ENCODE measurements around the gene EBF3. TPM values are rescaled to one million over a fixed set of nuclear protein-coding genes. Genes with fewer than 3 reads are reported as not detected.

Gene EBF3
- total RNA-seq, 1 experiment from 2014 or later, result 0.64 TPM

DNA sequence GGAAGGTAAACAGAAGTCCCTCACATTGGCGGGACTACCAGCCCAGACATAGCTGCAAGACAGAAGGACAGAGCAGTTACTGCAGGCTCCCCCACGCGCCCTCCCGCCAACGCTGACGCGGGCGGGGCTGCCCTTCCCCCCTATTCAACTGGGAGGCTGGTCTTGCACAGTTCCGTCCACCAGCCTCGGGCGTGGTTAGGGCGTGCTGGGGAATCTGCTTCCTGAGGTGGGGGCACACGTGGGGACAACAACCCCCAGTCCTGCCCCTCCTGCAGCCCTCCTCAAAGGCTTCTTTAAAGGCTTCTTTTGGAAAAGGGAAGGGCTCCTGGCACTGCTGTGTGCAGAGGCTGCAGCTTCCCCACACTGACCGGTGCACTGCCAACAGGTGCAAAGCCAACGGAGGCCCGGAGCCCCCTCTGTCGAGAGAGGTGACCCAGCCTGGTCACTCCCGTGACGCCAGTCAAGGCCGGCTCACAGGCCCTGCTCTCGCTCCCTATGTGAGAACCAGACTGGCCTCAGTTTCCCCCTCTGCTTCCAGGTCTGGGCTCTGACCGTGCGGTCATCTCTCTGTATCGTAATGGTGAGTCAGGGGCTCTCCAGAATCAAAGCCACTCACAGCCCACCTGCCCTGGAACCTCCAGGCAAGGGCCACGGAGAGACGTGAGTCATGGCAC is 126.0 kb downstream of the EBF3 start:
- H3K27me3 ChIP-seq (ENCODE audit: control insufficient read depth, insufficient read depth, low read length), result 0 out of 2 replicates have a peak, but pooled peaks cover 2% of the 10 kb centered on the region
- POLR2A ChIA-PET, result no interaction called here

DNA sequence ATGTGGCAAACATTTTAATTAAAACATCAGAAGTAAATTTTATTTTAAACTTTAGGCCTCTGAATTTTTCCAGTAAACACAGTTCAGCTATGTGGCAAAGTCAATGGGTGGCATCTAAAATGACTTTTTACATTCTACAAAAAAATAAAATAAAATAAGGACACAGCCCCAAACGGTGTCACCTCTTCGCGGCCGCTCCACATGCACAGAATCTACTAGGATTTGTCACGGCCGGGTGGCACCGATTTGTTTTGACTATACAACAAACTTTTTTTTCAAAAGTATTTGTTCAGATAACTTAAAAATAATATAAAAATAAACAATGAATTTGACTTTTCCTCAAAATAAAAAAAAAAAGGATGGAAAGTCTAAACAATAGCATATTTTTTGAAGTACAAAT is 127.8 kb downstream of the EBF3 start:
- Histone ChIP-seq H3K36me3 (ENCODE audit: control insufficient read depth, insufficient read depth, low read length) (no peaks in the 10 kb centered on the region), H3K27me3 (ENCODE audit: control insufficient read depth, insufficient read depth, low read length) (0 out of 2 replicates have a peak, but pooled peaks cover 2% of the 10 kb centered on the region), H3K4me1 (ENCODE audit: control insufficient read depth, insufficient read depth, low read length) (no peaks in the 10 kb centered on the region), H3K9me3 (ENCODE audit: control insufficient read depth, insufficient read depth, low read depth, low read length) (no peaks in the 10 kb centered on the region), H3K4me3 (ENCODE audit: low read depth in 2 of 2, low read length in 2 of 2) (no peak overlapping the region), H3K27ac (ENCODE audit: low read length) (no peak overlapping the region)
- no TSS peak for BruUV-seq (replicated peaks)
- DNase-seq (ENCODE audit: low read depth, low spot score), result no peak
- no peak for TF ChIP-seq TCF7L2 (IDR thresholded peaks at IDR 0.05; ENCODE audit: low read depth, low read length)
- TF ChIP-seq, protein P1, sequence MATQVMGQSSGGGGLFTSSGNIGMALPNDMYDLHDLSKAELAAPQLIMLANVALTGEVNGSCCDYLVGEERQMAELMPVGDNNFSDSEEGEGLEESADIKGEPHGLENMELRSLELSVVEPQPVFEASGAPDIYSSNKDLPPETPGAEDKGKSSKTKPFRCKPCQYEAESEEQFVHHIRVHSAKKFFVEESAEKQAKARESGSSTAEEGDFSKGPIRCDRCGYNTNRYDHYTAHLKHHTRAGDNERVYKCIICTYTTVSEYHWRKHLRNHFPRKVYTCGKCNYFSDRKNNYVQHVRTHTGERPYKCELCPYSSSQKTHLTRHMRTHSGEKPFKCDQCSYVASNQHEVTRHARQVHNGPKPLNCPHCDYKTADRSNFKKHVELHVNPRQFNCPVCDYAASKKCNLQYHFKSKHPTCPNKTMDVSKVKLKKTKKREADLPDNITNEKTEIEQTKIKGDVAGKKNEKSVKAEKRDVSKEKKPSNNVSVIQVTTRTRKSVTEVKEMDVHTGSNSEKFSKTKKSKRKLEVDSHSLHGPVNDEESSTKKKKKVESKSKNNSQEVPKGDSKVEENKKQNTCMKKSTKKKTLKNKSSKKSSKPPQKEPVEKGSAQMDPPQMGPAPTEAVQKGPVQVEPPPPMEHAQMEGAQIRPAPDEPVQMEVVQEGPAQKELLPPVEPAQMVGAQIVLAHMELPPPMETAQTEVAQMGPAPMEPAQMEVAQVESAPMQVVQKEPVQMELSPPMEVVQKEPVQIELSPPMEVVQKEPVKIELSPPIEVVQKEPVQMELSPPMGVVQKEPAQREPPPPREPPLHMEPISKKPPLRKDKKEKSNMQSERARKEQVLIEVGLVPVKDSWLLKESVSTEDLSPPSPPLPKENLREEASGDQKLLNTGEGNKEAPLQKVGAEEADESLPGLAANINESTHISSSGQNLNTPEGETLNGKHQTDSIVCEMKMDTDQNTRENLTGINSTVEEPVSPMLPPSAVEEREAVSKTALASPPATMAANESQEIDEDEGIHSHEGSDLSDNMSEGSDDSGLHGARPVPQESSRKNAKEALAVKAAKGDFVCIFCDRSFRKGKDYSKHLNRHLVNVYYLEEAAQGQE (IDR thresholded peaks at IDR 0.05; ENCODE audit: insufficient read depth in 1 of 2, low read depth in 2 of 2, low read length in 1 of 2), result no peak
- TF ChIP-seq, protein P2, sequence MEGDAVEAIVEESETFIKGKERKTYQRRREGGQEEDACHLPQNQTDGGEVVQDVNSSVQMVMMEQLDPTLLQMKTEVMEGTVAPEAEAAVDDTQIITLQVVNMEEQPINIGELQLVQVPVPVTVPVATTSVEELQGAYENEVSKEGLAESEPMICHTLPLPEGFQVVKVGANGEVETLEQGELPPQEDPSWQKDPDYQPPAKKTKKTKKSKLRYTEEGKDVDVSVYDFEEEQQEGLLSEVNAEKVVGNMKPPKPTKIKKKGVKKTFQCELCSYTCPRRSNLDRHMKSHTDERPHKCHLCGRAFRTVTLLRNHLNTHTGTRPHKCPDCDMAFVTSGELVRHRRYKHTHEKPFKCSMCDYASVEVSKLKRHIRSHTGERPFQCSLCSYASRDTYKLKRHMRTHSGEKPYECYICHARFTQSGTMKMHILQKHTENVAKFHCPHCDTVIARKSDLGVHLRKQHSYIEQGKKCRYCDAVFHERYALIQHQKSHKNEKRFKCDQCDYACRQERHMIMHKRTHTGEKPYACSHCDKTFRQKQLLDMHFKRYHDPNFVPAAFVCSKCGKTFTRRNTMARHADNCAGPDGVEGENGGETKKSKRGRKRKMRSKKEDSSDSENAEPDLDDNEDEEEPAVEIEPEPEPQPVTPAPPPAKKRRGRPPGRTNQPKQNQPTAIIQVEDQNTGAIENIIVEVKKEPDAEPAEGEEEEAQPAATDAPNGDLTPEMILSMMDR (IDR thresholded peaks at IDR 0.05), result no peak
- TF ChIP-seq POLR2AphosphoS5 (IDR thresholded peaks at IDR 0.05; ENCODE audit: low read depth, low read length), result no peak
- TF ChIP-seq SIN3A (IDR thresholded peaks at IDR 0.05; ENCODE audit: borderline replicate concordance, insufficient read depth, low read depth, low read length), result no peak
- intact Hi-C loops (cut with micrococcal nuclease; ENCODE audit: unreplicated experiment), result no loop called here
- ChIA-PET CTCF (no interaction called here), POLR2A (no interaction called here)
- in situ Hi-C loops (cut with HindIII; ENCODE audit: low pct_unique_long_range_greater_than_20kb, low sequenced_read_pairs), result no loop called here
- no peak for ATAC-seq

More for the DNA sequence above, 126.0 kb downstream of the EBF3 start:
- no peak overlapping the region for H3K27ac ChIP-seq (ENCODE audit: low read length)
- in situ Hi-C loops (cut with HindIII; ENCODE audit: low pct_unique_long_range_greater_than_20kb, low sequenced_read_pairs) (no loop called here), intact Hi-C loops (cut with micrococcal nuclease; ENCODE audit: unreplicated experiment) (no loop called here)
- CTCF ChIA-PET, result no interaction called here
- no peaks in the 10 kb centered on the region for H3K36me3 ChIP-seq (ENCODE audit: control insufficient read depth, insufficient read depth, low read length)
- no TSS peak for BruUV-seq (replicated peaks)
- DNase-seq (ENCODE audit: low read depth, low spot score) (no peak), ATAC-seq (no peak)
- H3K4me1 ChIP-seq (ENCODE audit: control insufficient read depth, insufficient read depth, low read length), result no peaks in the 10 kb centered on the region
- TF ChIP-seq, protein P1 (IDR thresholded peaks at IDR 0.05; ENCODE audit: insufficient read depth in 1 of 2, low read depth in 2 of 2, low read length in 1 of 2), result no peak
- TF ChIP-seq POLR2AphosphoS5 (IDR thresholded peaks at IDR 0.05; ENCODE audit: low read depth, low read length) (no peak), SIN3A (IDR thresholded peaks at IDR 0.05; ENCODE audit: borderline replicate concordance, insufficient read depth, low read depth, low read length) (no peak), TCF7L2 (IDR thresholded peaks at IDR 0.05; ENCODE audit: low read depth, low read length) (no peak)
- TF ChIP-seq, protein P2 (IDR thresholded peaks at IDR 0.05), result no peak
- H3K4me3 ChIP-seq (ENCODE audit: low read depth in 2 of 2, low read length in 2 of 2), result no peak overlapping the region
- no peaks in the 10 kb centered on the region for H3K9me3 ChIP-seq (ENCODE audit: control insufficient read depth, insufficient read depth, low read depth, low read length)
